PC-3 (cell line): ENCODE measurements around the gene TRABD2B.

ENCODE experiments used
- EZH2 ChIP-seq: fragments of 300-600 bp; sonication (generic); IDR thresholded peaks from one replicate; pipeline ENCODE4 v1.6.1; 2017; ENCODE audit warnings: antibody characterized with exemption, mild to moderate bottlenecking, low read length; ENCODE audit not compliant: unreplicated experiment
- TF ChIP-seq, protein P1 (sequence below): fragments of 300-600 bp; sonication (generic); conservative IDR thresholded peaks from 2 replicates; pipeline ENCODE4 v1.5.1; 2017; ENCODE audit warnings: antibody characterized with exemption, low read depth, mild to moderate bottlenecking, low read length

DNA sequence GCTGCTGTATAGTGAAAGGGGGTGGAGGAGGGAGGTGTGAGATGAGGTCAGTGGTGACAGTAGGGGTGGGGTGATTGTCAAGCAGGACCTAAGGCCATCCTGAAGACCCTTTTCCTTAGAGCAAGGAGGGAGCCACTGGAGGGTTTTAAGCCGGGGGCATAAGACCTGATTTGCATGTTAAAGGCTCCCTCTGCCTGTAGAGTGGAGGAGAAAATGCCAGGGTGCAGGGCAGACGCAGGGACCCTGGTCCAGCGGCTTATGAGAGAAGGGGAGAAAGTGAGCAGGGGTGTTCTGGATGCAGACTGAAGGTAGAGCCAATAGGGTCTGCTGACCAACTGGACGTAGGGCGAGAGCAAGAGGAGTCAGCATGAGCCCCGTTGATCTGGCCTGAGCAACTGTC is 154.1 kb downstream of the TRABD2B start:
- TF ChIP-seq, protein P1, sequence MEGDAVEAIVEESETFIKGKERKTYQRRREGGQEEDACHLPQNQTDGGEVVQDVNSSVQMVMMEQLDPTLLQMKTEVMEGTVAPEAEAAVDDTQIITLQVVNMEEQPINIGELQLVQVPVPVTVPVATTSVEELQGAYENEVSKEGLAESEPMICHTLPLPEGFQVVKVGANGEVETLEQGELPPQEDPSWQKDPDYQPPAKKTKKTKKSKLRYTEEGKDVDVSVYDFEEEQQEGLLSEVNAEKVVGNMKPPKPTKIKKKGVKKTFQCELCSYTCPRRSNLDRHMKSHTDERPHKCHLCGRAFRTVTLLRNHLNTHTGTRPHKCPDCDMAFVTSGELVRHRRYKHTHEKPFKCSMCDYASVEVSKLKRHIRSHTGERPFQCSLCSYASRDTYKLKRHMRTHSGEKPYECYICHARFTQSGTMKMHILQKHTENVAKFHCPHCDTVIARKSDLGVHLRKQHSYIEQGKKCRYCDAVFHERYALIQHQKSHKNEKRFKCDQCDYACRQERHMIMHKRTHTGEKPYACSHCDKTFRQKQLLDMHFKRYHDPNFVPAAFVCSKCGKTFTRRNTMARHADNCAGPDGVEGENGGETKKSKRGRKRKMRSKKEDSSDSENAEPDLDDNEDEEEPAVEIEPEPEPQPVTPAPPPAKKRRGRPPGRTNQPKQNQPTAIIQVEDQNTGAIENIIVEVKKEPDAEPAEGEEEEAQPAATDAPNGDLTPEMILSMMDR = no peak
- TF ChIP-seq EZH2 = no peak
